Activated B cell treated with CpG ODN at 0.5 μM for 24 hours (primary cell): ENCODE results near the gene ANKRD55. TPM values are rescaled to one million over a fixed set of nuclear protein-coding genes. Genes with fewer than 3 reads are reported as not detected.

ENCODE experiments used
- ATAC-seq: fragments of 200-7000 bp; cut with Tn5 transposase; one replicate; pipeline ENCODE4 v1.10.0; 2021; ENCODE audit warnings: low read depth, mild to moderate bottlenecking, moderate library complexity
- CTCF ChIA-PET: fragments of 350-600 bp; sonication (Branson Sonifier 250); formaldehyde crosslinking; loops from one replicate; lab custom pipeline; 2021; ENCODE audit warnings: antibody characterized with exemption; lab: Charles Lee
- POLR2A ChIA-PET: fragments of 350-600 bp; sonication (Branson Sonifier 250); formaldehyde crosslinking; loops from one replicate; lab custom pipeline; 2021; ENCODE audit warnings: antibody characterized with exemption; lab: Charles Lee
- DNase-seq: peaks from one replicate; pipeline ENCODE4 v3.0.0; 2022
- H3K27ac Mint-ChIP-seq: one replicate; pipeline ENCODE4 v1.8.0; 2020; ENCODE audit warnings: mixed read lengths
- H3K27me3 Mint-ChIP-seq: one replicate; pipeline ENCODE4 v1.8.0; 2021; ENCODE audit warnings: mixed read lengths
- H3K36me3 Mint-ChIP-seq: one replicate; pipeline ENCODE4 v1.8.0; 2021; ENCODE audit warnings: low read depth, mixed read lengths
- H3K4me1 Mint-ChIP-seq: one replicate; pipeline ENCODE4 v1.8.0; 2021; ENCODE audit warnings: mixed read lengths
- H3K4me3 Mint-ChIP-seq: one replicate; pipeline ENCODE4 v1.8.0; 2020; ENCODE audit warnings: mild to moderate bottlenecking, mixed read lengths
- H3K9me3 Mint-ChIP-seq: one replicate; pipeline ENCODE4 v1.8.0; 2020; ENCODE audit warnings: mixed read lengths
- CTCF ChIP-seq: fragments of 200-600 bp; IDR thresholded peaks from one replicate; pipeline ENCODE4 v1.8.0; 2022; ENCODE audit warnings: antibody characterized with exemption, mild to moderate bottlenecking
- intact Hi-C: fragments of 100-400 bp; cut with micrococcal nuclease; formaldehyde crosslinking; loops from one replicate; pipeline ENCODE4 v1.15.1; 2024
- total RNA-seq: library from RNA; stranded (reverse); gene quantifications from 2 replicates; pipeline ENCODE4 v1.2.3, GENCODE V29; 2022

The ANKRD55 gene
- total RNA-seq, 1 donor from 2014 or later, result not detected

GRCh38 chr5:56164376-56164775, 68.8 kb downstream of the ANKRD55 start:
- Mint-ChIP-seq H3K27ac (no peak overlapping the region), H3K4me3 (no peak overlapping the region), H3K27me3 (peaks cover 17% of the 10 kb centered on the region), H3K9me3 (no peaks in the 10 kb centered on the region), H3K4me1 (no peaks in the 10 kb centered on the region), H3K36me3 (no peaks in the 10 kb centered on the region)
- no peak for DNase-seq
- CTCF ChIA-PET, result no interaction called here
- ATAC-seq, result no peak
- POLR2A ChIA-PET, result no interaction called here
- no peak for TF ChIP-seq CTCF
- intact Hi-C loops, result no loop called here

GRCh38 chr5:56161927-56162326, 71.2 kb downstream of the ANKRD55 start:
- Mint-ChIP-seq H3K27me3 (peaks cover 10% of the 10 kb centered on the region), H3K4me3 (no peak overlapping the region), H3K4me1 (no peaks in the 10 kb centered on the region), H3K27ac (no peak overlapping the region), H3K9me3 (no peaks in the 10 kb centered on the region), H3K36me3 (no peaks in the 10 kb centered on the region)
- DNase-seq (no peak), ATAC-seq (no peak)
- CTCF ChIA-PET, result no interaction called here
- no peak for TF ChIP-seq CTCF
- POLR2A ChIA-PET, result no interaction called here
- intact Hi-C loops, result no loop called here

DNA sequence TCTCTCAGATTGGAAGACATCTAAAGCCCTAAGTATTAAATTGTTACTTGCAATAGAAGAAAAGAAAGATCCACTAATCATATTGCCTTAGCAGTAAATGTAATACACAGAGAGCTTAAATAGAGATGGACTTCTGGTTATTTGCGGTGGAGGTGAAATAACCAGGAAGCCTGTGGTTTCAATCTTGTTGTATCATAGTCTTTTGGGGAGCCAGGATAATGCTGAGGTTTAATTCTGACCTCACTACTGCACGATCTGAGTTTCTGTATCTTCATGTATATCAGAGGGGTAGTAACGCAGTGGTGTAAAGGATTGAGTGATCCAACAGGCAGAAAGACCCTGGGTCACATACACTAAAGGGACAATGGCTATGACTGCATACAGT, 71.7 kb downstream of the ANKRD55 start:
- peaks cover 10% of the 10 kb centered on the region for H3K27me3 Mint-ChIP-seq
- POLR2A ChIA-PET, result no interaction called here
- peaks cover 3% of the 10 kb centered on the region for H3K4me1 Mint-ChIP-seq
- CTCF ChIA-PET, result no interaction called here
- no peaks in the 10 kb centered on the region for H3K9me3 Mint-ChIP-seq
- DNase-seq (no peak), ATAC-seq (no peak)
- intact Hi-C loops, result no loop called here
- no peaks in the 10 kb centered on the region for H3K36me3 Mint-ChIP-seq
- H3K4me3 Mint-ChIP-seq, result no peak overlapping the region
- no peak overlapping the region for H3K27ac Mint-ChIP-seq
- TF ChIP-seq CTCF, result no peak

DNA sequence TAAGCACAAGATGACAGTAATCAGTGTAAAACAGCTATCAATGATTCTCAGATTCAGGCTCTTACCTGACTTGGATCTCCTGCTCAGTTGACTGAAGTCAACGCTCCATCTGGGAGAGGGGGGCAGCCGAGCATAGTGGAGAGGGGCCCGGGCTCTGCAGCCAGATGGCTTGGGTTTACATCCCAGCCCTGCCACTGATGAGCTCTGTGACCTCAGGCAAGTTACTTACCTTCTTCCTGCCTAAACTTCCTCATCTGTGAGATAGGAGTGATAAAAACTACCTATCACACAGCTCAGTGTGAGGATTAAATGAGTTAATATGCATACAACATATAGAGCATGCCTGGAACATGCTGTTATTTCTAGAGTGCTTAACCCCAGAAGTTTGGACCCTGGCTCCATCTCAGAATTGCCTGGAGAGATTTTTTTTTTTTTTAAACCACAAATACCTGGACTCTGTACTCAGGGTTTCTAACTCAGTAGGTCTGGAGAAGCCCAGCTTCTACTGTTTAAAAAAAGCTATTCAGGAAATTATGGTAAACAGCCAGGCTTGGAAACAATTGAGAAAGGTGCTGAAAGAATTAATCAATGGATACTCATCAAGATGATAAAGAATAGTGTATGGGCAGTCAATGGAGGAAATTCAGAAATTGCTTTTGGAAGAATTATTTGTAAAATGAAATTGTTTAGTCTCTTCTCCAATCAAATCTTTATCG, 72.2 kb downstream of the ANKRD55 start:
- no peak for DNase-seq
- H3K36me3 Mint-ChIP-seq, result no peaks in the 10 kb centered on the region
- intact Hi-C loops, result no loop called here
- TF ChIP-seq CTCF, result no peak
- H3K9me3 Mint-ChIP-seq, result no peaks in the 10 kb centered on the region
- H3K4me1 Mint-ChIP-seq, result peaks cover 9% of the 10 kb centered on the region
- H3K27ac Mint-ChIP-seq, result no peak overlapping the region
- no peak overlapping the region for H3K4me3 Mint-ChIP-seq
- H3K27me3 Mint-ChIP-seq, result peaks cover 10% of the 10 kb centered on the region
- POLR2A ChIA-PET, result no interaction called here
- ATAC-seq, result no peak
- CTCF ChIA-PET, result no interaction called here

DNA sequence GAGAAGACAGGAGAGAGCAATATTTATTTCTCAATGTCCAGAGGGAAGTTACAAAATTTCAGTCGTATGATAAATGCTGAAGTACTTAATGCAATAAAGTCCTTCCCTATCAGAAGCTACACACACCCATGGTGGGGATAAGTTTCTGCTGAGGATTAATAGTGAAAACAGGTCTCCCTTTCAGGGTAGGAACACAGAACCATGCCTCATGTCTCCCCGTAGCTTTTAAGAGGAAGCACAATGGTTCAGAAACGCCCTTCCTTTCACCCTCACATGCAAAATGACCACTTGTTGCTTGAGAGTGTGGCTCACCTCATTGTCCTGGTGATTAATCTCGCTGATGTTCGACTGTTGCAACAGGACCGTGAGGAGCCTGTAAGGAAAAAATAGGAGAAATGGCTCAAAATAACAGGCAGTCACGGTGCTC, 73.6 kb downstream of the ANKRD55 start:
- TF ChIP-seq CTCF, result no peak
- Mint-ChIP-seq H3K27me3 (peaks cover 10% of the 10 kb centered on the region), H3K4me1 (peaks cover 9% of the 10 kb centered on the region), H3K27ac (no peak overlapping the region), H3K4me3 (no peak overlapping the region), H3K36me3 (no peaks in the 10 kb centered on the region), H3K9me3 (no peaks in the 10 kb centered on the region)
- CTCF ChIA-PET, result no interaction called here
- POLR2A ChIA-PET, result no interaction called here
- intact Hi-C loops, result no loop called here
- ATAC-seq, result no peak
- DNase-seq, result no peak
